CMK (cell line): ENCODE results near the gene ST7L.

Source experiments
- DNase-seq: peaks from one replicate; pipeline ENCODE4 v3.0.0-alpha.2; 2010; ENCODE audit warnings: low read depth

Gene ST7L

GRCh38 chr1:112544751-112545150, 74.2 kb downstream of the ST7L start:
- no peak for DNase-seq

DNA sequence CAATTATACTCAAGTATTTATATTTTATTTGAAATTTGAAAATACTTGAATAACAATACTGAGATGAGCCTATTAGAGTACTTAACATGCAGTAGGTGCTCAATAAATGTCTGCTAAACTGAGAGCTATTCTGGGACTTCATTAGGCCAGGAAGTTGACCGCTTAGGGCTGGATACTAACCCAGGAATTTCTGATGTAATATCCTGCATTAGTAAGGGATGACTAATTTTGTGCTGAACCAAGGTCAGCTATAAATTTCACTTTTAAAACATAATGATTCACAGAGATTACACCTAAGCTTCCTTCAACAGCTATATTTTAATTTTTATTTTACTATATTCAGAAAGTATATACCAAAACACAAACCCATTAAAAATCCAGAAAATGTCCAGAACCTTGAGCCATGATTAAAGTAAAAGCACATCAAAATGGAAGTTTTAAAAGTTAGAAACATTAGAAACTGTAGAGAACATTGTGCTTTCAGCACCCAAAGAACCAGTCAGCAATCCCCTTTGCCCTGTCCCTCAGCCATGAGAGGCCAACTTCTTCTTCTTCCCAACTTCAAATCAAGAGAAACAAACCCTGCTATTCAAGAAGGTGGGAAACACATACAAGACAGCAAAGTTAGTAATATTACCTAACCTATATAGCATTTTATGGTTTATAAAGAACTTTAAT, 74.8 kb downstream of the ST7L start:
- DNase-seq, result no peak

GRCh38 chr1:112542206-112542973, 76.6 kb downstream of the ST7L start:
- DNase-seq, result no peak

DNA sequence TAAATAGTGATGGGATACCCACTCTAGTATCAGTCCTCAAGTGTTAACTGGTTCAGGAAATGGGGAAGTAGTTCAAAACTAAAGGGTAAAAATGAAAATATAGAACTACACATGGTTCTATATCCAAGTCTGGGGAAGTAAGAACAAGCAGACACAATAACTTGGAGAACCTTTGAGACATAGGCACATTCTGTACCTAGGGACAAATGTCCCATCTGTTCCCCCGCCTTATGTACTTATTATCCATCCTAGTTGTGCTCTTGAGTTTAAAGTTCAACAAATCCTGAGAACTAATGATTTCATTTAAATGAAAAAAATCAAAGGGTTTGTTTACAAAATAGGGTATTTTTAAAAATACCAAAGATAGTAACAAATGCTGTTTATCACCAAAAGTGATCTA, 77.6 kb downstream of the ST7L start:
- no peak for DNase-seq

- DNase-seq, result no peak
Observed at GRCh38 chr1:112540226-112540794, 78.6 kb downstream of the ST7L start.

- no peak for DNase-seq
Observed at GRCh38 chr1:112538883-112539282, 80.1 kb downstream of the ST7L start.

DNA sequence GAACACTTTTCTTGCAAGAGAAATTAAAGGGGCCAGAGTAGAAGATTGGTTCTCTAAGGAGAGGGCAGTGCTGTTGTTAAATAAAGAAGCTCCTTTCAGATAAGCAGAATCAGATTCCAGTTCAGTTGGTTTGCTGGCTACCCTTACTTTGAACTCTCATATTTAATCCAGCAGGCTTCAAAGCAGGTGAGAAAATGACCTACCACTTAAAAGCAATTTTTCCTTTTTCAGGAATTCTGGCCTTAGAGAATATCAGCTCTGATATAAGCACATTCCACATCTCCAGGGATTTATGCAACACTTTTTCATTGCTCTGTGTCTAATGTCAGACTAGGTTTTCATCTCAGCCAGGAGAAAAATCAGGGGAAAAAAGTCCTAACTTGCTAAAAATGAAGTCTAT, 81.5 kb downstream of the ST7L start:
- no peak for DNase-seq

DNA sequence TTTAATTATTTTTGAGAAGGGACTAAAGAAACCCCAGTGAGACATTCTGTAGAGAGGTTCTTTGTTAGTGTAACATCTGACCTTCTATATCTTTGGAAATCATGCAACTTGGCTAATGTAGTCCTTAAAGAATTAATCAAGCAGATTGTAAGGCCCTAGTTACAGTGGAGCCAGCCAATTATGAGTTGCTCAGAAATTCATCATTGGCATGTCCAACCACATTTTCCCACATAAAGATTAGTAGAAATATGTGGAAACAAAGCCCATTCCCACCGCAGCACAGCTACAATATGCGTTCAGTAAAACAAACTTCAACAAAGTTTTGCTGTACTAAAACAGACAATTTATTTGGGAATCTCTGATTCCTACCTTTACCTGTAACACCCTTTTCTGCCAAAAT, 82.4 kb downstream of the ST7L start:
- DNase-seq, result no peak

GRCh38 chr1:112533029-112533428, 85.9 kb downstream of the ST7L start:
- no peak for DNase-seq

GRCh38 chr1:112532064-112532463, 86.9 kb downstream of the ST7L start:
- no peak for DNase-seq

DNA sequence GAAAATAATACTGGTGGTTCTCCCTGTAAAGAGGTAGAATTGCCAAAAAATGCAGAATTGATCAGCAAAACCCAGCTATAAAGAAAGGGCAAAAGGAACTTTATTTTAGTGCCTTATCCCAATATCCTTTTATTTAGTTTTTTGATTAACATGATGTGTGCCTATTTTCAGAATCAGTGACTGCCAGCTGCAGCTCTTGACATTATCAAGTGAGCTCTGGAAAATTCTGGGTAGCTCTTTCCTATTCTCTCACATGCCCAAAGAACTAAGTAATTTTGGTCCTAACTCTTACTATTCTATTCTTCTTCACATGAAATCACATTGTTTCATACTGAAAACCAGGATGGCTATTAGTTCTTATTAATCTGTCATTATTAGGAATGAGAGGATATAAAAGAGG, 88.1 kb downstream of the ST7L start:
- no peak for DNase-seq

DNA sequence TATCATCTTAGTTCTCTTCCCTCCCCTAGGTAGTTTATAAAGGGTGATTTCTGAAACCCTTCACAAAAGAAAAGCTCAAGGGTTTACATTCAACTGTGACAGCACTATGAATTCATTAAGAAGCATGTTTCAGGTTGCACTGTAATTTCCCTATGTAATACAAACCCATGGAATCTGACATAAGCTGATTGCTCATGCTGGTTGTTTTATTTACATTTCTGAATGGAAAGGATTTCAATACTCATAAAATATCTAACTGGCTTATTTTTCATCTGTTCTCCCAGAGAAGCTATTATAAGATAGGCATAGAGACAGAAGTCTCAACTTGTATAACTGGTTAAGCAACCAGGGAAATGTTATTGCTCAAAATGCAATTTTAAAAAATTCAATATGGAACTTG, 89.6 kb downstream of the ST7L start:
- no peak for DNase-seq

GRCh38 chr1:112528076-112528475, 90.9 kb downstream of the ST7L start:
- no peak for DNase-seq

DNA sequence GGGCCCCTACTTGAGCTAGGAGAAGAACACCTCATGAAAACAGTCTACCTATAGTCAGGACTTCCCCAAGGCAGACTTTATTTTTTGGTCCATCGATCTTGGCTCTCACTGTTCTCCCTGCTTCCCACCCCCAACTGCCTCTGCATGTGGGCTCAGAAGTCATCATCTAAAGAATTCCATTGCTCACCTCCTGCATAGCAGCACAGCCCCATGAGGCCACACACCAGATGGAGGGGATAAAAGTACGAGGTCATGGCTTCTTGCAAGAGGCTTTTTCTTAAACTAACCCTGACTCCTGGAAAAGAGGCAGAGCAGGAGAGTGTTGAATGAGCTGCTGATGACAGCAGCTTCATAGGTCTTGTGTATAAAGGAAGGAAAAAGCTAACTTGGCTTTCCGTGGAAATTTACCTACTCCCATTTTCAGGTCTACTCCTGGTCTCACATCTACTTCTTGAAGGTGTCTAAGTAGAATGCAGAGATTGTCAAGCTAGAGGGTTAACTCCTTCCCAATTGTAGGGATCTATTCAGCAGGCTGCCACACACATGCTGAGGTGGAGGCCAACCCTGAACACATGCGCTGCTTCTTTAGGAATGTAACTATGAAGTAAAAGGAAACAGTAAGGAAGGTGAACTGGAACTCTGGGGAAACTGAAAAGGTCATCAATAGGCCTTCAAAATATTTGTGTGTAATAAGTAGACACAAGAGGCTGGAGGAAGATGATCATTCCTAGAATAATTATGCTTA, 91.5 kb downstream of the ST7L start:
- DNase-seq, result no peak

GRCh38 chr1:112524986-112525385, 94.0 kb downstream of the ST7L start:
- no peak for DNase-seq

GRCh38 chr1:112524251-112524650, 94.7 kb downstream of the ST7L start:
- no peak for DNase-seq

DNA sequence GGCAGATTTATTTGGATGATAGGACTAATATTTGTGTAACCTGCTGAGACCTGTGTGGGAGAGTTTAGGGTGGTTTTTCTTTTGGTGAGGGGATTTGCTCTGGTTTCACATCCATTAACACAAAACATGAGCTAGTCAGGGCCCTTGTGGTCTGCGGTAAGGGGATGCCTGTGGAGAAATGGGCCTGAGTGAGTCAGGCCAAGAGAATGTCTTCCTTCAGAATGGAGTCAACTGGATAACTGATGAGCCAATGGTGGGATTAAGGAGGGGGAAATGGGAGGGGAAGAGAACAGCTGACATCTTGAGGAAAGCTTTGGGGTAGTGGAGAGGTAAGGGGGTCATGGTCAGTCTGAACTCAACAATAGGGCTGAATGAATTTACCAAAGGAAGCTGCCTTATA, 96.3 kb downstream of the ST7L start:
- DNase-seq, result no peak

DNA sequence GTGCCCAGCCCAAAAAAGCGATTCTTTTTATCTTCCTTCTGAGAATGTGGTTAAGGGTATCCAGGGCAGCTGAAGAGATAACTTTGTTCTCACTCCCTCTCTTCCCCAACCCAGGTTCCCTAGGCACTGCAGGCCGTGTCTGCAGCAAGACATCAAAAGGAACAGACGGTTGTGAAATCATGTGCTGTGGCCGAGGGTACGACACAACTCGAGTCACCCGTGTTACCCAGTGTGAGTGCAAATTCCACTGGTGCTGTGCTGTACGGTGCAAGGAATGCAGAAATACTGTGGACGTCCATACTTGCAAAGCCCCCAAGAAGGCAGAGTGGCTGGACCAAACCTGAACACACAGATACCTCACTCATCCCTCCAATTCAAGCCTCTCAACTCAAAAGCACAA, 98.8 kb downstream of the ST7L start:
- DNase-seq, result no peak

DNA sequence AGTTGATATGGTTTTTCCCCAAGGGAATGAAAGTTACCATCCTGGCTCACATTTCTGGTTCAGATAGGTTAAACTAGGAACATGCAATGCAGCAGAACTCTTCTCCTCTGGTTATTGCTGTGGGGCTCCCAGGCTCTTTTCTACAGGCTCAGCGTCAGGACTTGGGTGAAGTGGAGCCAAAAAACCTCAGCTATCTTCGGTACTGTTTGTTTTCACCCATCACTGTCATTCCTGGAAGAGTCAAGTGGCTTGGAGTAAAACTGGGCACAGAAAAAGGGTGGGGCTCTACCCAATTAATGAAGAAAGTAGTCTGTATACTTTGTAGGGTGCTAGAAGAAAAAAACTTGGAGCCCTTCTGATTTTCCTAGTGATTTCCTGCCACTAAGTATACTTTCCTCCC, 100.8 kb downstream of the ST7L start:
- DNase-seq, result no peak

DNA sequence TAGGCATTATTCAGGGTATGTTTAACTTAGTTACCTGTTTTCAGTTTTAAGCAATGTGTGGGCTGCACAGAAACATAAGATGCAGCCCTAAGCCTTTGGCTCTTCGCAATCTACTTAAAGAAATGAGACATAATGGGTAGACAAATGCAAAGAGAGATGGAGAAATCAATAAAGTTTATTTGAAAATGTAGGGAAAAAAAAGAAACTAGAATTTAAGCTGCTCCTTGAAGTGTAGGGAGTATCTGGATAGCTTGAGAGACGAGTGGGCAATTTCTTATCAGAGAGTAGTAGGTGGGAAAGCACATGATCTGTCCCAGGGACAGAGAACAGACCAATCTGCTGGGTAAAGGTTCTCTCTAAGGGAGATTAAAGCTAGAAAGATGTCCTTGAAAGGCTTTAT, 101.3 kb downstream of the ST7L start:
- no peak for DNase-seq

GRCh38 chr1:112517231-112517630, 101.7 kb downstream of the ST7L start:
- DNase-seq, result no peak

DNA sequence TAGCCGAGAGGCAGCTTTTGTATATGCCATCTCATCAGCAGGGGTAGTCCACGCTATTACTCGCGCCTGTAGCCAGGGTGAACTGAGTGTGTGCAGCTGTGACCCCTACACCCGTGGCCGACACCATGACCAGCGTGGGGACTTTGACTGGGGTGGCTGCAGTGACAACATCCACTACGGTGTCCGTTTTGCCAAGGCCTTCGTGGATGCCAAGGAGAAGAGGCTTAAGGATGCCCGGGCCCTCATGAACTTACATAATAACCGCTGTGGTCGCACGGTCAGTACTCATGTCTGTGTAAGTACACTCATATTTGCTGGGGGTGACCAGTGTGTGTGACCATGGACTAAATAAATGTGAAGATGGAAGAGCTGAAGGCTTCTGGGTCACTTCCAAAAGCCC, 102.8 kb downstream of the ST7L start:
- DNase-seq, result no peak
